HG02884 (cell line): ENCODE data around the gene MAPK8IP1.
"Not testable (repeated sequence)": the region's sequence is repeated elsewhere in the genome, so short reads cannot be mapped to it uniquely, and the experiment has no call there.

Experiments used
- ATAC-seq: cut with Tn5 transposase; IDR thresholded peaks from one replicate; pipeline ENCODE4 v1.9.1; 2021; ENCODE audit warnings: mild to moderate bottlenecking, moderate library complexity; ENCODE audit not compliant: unreplicated experiment

Gene MAPK8IP1

GRCh38 chr11:45885274-45885920 lies at the start of gene MAPK8IP1:
TSS of gene MAPK8IP1 (plus strand) at chr11:45885651. CDS start at chr11:45885821, 170 bp downstream.
- ATAC-seq, result peak; percentile 62

- no peak for ATAC-seq
Observed at GRCh38 chr11:45839204-45839603, 46.2 kb upstream of the MAPK8IP1 start.

GRCh38 chr11:45840251-45840650 lies 45.2 kb upstream of the MAPK8IP1 start:
- ATAC-seq, result not testable (repeated sequence)

- ATAC-seq, result no peak
Observed at GRCh38 chr11:45843158-45843924, 42.1 kb upstream of the MAPK8IP1 start.

GRCh38 chr11:45844822-45845578 lies 40.5 kb upstream of the MAPK8IP1 start:
- no peak for ATAC-seq

GRCh38 chr11:45846174-45846675 lies 39.2 kb upstream of the MAPK8IP1 start:
- ATAC-seq, result no peak

GRCh38 chr11:45846974-45847910 lies 38.2 kb upstream of the MAPK8IP1 start, which contains the start of gene CRY2:
TSS of gene CRY2 (plus strand) at chr11:45847475. CDS start at chr11:45847491, 16 bp downstream.
- ATAC-seq, result peak; percentile 87

- peak; percentile 23 for ATAC-seq
Observed at GRCh38 chr11:45847911-45848316, 37.5 kb upstream of the MAPK8IP1 start.

GRCh38 chr11:45848654-45849081 lies 36.8 kb upstream of the MAPK8IP1 start:
- no peak for ATAC-seq

GRCh38 chr11:45850446-45850845 lies 35.0 kb upstream of the MAPK8IP1 start:
- no peak for ATAC-seq

GRCh38 chr11:45851228-45851627 lies 34.2 kb upstream of the MAPK8IP1 start:
- ATAC-seq, result no peak

GRCh38 chr11:45852018-45852711 lies 33.3 kb upstream of the MAPK8IP1 start:
- no peak for ATAC-seq

- no peak for ATAC-seq
Observed at GRCh38 chr11:45852712-45853101, 32.7 kb upstream of the MAPK8IP1 start.

- no peak for ATAC-seq
Observed at GRCh38 chr11:45853332-45854219, 31.9 kb upstream of the MAPK8IP1 start.

- ATAC-seq, result no peak
Observed at GRCh38 chr11:45855308-45855707, 30.1 kb upstream of the MAPK8IP1 start.

- no peak for ATAC-seq
Observed at GRCh38 chr11:45856044-45856468, 29.4 kb upstream of the MAPK8IP1 start.

- no peak for ATAC-seq
Observed at GRCh38 chr11:45857961-45858474, 27.4 kb upstream of the MAPK8IP1 start.

- ATAC-seq, result no peak
Observed at GRCh38 chr11:45858751-45859398, 26.6 kb upstream of the MAPK8IP1 start.
